Caki2 (cell line): ENCODE data around the gene AGO3. TPM values are rescaled to one million over a fixed set of nuclear protein-coding genes. Genes with fewer than 3 reads are reported as not detected.
A peak's percentile ranks its signal among the peaks of the same experiment; 100 is the strongest.
"Not testable (repeated sequence)": the region's sequence is repeated elsewhere in the genome, so short reads cannot be mapped to it uniquely, and the experiment has no call there.

Experiments used
- DNase-seq: peaks from one replicate; pipeline ENCODE4 v3.0.0-alpha.2; 2015; ENCODE audit warnings: low read depth
- in situ Hi-C: cut with HindIII; loops from 2 replicates; pipeline ENCODE4 v1.10.0; 2016; ENCODE audit warnings: low sequenced_read_pairs, low pct_unique_long_range_greater_than_20kb, mixed read lengths
- total RNA-seq: library from RNA; depleted of rRNA; stranded (reverse); fragments of >200 nt; shearing (Covaris generic); gene quantifications from 2 replicates; pipeline ENCODE4 v1.2.3, GENCODE V29; 2014; ENCODE audit warnings: low replicate concordance; rRNA removed

The AGO3 gene
- 7.6 and 8.9 TPM in 2 replicates for total RNA-seq

GRCh38 chr1:35930593-35931445, at the start of gene AGO3:
Gene AGO3 (plus strand): TSS chr1:35931105. CDS start chr1:35931427, 322 bp downstream.
- in situ Hi-C loops, result no loop called here
- DNase-seq, result peak; percentile 79

- in situ Hi-C loops, result no loop called here
These were observed 49.0 kb upstream of the AGO3 start for GRCh38 chr1:35881850-35882273.

DNA sequence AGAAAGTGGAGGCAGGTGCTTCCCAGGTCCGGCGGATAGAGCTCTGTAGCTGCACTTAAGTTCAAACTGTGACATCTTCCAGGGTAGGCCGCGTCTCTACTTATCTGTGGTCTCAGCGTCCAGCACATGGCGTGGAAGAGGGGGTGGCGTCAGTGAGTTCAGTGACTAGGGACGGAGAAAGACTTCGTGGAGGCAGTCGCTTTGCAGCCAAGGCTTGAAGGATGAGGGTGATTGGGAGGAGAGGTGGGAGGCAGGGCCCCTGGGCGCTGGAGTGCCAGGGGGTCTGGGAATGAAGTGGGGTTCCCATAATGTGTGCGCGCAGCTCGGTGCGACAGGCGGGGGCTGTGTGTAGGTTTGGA, 48.3 kb upstream of the AGO3 start:
- DNase-seq, result no peak
- in situ Hi-C loops, result no loop called here

More at GRCh38 chr1:35881850-35882273, 49.0 kb upstream of the AGO3 start:
- no peak for DNase-seq

GRCh38 chr1:35882945-35883634, 47.8 kb upstream of the AGO3 start, which contains the start of gene AGO1:
Gene AGO1 (plus strand): TSS chr1:35883209. CDS start chr1:35883422, 213 bp downstream.
- DNase-seq, result peak; percentile 79
- in situ Hi-C loops, result no loop called here

DNA sequence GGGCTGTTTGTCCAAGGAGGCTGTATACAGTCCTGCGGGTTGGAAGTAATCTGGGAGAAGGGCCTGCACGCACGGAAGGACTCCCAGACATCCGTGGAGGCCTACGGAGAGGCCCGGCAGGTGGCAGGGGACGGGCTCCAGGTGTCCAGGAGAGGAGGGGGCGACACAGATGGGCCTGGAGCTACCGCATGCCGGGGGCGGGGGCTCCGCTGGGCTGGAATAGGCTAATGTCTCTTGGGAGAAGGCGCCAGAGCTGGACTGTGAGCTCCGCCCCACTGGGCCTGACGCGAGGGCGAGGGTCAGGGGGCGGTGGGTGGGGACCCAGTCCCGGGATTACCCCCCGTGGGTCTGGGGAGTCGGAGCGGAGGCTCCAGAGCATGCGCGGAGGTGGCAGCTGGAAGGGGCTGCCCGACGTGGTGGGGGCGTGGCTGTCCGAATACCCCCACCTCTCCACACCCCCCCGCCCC, 47.2 kb upstream of the AGO3 start:
- no peak for DNase-seq
- in situ Hi-C loops, result no loop called here

- no peak for DNase-seq
- in situ Hi-C loops, result no loop called here
These were observed 46.0 kb upstream of the AGO3 start for GRCh38 chr1:35884934-35885333.

GRCh38 chr1:35885961-35886558, 44.8 kb upstream of the AGO3 start:
- no peak for DNase-seq
- in situ Hi-C loops, result no loop called here

- DNase-seq, result no peak
- in situ Hi-C loops, result no loop called here
These were observed 44.1 kb upstream of the AGO3 start for GRCh38 chr1:35886577-35887431.

DNA sequence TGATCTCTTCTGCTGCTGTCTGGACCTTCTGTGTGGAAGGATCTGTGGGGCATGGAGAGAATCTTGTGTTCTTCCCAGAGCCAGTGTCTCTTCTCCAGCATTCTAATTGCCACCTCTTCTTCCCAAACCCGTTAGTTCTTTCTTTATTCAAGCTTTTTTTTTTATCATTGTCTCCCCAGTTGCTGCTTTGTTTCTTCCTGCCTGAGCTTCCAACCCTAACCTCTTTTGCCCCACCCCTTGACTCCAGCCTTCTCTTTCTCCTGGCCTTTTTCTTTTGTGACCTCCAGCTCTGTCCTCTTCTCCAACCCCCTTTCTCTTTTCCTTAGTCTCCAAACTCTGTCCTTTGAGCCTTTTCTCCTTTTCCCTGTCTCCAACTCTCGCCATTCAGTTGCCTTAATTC, 43.4 kb upstream of the AGO3 start:
- in situ Hi-C loops, result no loop called here
- DNase-seq, result no peak

DNA sequence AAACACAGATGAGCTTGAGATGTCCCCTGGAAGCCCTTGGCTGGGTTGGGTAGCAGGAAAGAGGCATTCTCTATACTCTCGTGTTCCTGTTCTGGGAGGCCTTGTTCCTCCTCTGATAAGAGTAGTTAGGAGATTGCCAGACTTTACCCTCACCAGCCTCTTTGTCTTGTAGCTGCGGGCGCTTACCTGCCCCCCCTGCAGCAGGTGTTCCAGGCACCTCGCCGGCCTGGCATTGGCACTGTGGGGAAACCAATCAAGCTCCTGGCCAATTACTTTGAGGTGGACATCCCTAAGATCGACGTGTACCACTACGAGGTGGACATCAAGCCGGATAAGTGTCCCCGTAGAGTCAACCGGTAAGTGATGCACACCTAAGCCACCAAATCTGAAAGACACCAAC, 42.6 kb upstream of the AGO3 start:
- DNase-seq, result no peak
- in situ Hi-C loops, result no loop called here

GRCh38 chr1:35888981-35889380, 41.9 kb upstream of the AGO3 start:
- not testable (repeated sequence) for DNase-seq

GRCh38 chr1:35893051-35893879, 37.6 kb upstream of the AGO3 start:
- DNase-seq, result no peak
- in situ Hi-C loops, result no loop called here

More at GRCh38 chr1:35888981-35889380, 41.9 kb upstream of the AGO3 start:
- in situ Hi-C loops, result not testable (repeated sequence)

- in situ Hi-C loops, result no loop called here
- no peak for DNase-seq
These were observed 36.7 kb upstream of the AGO3 start for GRCh38 chr1:35894183-35894582.

GRCh38 chr1:35894656-35895055, 36.2 kb upstream of the AGO3 start:
- no peak for DNase-seq
- in situ Hi-C loops, result no loop called here

DNA sequence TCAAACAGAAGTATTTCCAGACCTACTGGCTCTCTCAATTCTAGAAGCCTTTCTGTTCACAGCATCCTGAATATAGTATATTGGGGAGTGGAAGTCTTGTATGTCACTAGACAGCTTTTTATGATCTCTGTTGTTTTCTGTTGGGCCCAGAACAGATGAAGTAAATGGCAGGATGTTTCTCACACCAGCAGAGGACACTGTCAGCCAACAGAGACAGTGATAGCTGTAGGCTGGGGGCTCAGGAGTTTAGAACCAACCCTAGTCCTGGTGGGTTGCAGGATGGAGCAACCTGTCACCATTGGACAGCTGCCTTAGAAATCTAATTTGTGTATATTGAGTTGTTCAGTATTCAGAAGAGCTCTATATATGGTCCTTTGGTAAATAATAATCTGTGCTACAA, 31.0 kb upstream of the AGO3 start:
- in situ Hi-C loops, result no loop called here
- no peak for DNase-seq

GRCh38 chr1:35901235-35901634, 29.7 kb upstream of the AGO3 start:
- in situ Hi-C loops, result no loop called here

GRCh38 chr1:35902671-35903070, 28.2 kb upstream of the AGO3 start:
- in situ Hi-C loops, result no loop called here

More at GRCh38 chr1:35901235-35901634, 29.7 kb upstream of the AGO3 start:
- no peak for DNase-seq

More at GRCh38 chr1:35902671-35903070, 28.2 kb upstream of the AGO3 start:
- DNase-seq, result no peak
